GM18505 (cell line): ENCODE data around the gene NPEPPS.
"Not testable (repeated sequence)": the region's sequence is repeated elsewhere in the genome, so short reads cannot be mapped to it uniquely, and the experiment has no call there.

Source experiments
- ATAC-seq: cut with Tn5 transposase; IDR thresholded peaks from one replicate; pipeline ENCODE4 v1.9.1; 2021; ENCODE audit not compliant: unreplicated experiment

NPEPPS gene, protein sequence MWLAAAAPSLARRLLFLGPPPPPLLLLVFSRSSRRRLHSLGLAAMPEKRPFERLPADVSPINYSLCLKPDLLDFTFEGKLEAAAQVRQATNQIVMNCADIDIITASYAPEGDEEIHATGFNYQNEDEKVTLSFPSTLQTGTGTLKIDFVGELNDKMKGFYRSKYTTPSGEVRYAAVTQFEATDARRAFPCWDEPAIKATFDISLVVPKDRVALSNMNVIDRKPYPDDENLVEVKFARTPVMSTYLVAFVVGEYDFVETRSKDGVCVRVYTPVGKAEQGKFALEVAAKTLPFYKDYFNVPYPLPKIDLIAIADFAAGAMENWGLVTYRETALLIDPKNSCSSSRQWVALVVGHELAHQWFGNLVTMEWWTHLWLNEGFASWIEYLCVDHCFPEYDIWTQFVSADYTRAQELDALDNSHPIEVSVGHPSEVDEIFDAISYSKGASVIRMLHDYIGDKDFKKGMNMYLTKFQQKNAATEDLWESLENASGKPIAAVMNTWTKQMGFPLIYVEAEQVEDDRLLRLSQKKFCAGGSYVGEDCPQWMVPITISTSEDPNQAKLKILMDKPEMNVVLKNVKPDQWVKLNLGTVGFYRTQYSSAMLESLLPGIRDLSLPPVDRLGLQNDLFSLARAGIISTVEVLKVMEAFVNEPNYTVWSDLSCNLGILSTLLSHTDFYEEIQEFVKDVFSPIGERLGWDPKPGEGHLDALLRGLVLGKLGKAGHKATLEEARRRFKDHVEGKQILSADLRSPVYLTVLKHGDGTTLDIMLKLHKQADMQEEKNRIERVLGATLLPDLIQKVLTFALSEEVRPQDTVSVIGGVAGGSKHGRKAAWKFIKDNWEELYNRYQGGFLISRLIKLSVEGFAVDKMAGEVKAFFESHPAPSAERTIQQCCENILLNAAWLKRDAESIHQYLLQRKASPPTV

DNA sequence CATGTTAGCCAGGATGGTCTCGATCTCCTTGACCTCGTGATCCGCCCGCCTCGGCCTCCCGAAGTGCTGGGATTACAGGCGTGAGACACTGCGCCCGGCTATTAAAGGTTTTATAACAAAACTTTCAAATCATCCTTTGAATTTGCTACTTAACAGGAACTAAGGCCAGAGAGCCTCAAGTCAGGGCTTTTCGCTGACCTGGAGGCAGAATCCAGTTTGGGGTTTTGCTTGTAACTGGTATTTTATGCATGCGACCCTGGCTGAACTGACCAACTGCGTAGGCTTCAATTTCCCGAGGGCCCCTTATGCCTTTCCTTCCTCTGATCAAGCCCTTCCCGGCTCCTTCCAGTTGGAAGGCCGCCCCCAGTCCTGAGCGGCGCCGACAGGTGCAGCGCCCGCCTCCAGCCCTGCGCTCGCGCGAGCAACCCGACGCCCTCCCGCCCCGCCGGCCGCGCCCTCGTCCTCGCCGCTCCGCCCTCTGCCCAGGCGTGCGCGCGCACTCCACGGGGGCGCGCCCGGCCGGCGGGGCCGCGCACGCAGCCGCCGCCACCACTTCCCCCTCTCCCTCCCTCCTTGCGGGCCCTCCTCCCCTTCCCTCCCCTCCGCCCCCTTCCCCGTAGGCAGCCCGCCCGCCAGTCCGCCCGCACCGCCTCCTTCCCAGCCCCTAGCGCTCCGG, at the start of gene NPEPPS:
NPEPPS (plus strand) TSS at position 552 of the 676 bp plus-strand sequence. CDS start 193 bp downstream, outside the sequence.
- ATAC-seq, result peak; percentile 82

DNA sequence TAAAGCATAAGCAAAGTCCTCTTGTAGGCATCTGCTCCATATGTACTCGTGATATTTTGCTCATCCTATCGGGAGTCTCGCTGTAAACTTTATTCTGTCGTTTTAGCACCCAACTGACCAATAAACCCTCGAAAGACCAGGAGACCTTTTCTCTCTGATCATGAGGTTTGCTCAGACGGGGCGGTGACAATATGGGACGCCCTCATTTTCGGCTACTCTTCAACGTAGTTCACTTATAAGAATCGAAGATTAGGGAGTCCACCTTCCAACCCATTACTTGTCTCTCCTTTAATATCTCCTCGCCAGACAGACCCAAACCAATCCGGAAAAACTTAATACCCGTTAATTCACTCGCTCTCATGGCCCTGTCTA, 39.1 kb upstream of the NPEPPS start:
- ATAC-seq, result not testable (repeated sequence)

DNA sequence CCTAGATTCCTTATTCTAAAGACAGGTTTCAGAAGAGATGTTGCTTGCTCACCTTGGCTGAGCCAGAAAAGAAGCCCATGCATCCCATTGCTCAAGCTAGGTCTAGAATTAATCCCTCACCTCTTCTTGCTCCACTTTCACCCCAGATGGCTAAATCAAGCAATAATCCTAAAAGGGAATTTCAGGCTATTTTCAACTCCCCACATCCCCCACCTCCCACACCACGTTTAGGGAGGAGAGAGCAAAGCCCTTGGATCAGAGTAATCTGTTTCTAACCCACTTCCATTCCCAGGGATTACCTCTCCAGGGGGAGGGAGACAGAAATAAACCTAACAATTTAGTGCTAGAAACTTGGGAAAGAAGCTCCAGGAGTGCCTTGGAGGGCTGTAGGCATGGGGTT, 31.8 kb upstream of the NPEPPS start:
- ATAC-seq, result not testable (repeated sequence)

DNA sequence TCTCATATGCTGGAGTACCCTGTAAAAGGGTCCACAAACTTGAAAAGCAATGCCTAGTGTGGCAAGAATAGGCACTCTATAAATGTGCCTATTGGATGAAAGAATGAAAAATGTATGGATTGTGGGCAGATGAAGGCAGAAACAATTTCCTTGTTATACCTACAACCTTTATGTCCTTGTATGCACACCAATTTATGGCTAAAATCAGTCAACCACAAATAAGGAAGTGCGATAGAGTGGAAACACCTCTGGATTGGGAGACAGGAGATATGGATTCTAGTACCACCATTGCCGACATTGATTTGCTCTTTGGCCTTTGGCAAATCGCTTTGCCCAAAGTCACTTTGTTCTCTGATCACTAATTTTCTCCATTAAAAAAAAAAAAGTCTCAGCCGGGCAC, 31.4 kb upstream of the NPEPPS start:
- ATAC-seq, result not testable (repeated sequence)

DNA sequence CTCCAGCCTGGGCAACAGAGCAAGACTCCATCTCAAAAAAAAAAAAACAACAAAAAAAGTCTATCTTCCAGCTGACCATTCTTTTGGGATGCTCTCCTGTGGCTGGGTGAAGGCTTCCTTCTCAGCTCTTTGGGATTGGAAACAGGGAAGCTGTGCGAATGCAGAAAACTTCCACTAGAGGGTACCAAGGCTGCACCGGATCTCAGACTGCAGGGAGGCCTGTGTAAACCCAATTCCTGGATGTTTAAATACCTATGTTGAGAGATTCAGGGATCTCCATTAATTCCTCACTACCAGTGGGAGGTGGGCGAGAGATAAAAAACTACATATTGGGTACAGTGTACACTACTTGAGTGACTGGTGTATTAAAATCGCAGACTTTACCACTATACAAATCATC, 30.3 kb upstream of the NPEPPS start:
- ATAC-seq, result not testable (repeated sequence)

DNA sequence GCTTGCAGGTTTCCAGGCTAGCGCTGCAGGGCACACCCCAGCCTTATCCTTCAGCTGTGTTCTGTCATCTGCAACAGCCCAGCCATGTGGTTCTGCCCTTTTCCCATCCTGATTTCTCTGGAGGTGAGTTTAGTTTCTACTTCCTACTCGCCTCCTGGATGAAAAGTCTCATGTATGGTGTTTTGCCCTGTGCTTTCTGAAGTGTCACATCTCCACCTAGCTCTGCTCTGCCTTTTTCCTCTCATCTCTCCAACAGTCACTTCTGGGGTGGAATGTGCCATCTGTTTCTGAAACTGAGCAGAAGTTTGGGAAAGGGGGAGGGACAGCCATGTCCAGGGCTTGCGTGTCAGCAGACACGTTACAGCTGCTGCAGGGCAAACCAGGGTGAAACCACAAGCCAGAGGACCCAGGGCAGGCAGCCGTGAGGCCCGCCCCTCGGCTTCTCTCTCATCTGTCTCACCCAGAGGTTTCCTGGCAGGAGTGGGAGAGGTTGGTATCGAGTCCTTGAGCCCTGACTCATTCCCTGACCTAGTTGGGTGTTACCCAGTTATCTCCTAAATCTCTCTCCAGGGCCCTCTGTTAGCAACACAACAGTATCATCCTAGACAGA, 28.7 kb upstream of the NPEPPS start:
- not testable (repeated sequence) for ATAC-seq

DNA sequence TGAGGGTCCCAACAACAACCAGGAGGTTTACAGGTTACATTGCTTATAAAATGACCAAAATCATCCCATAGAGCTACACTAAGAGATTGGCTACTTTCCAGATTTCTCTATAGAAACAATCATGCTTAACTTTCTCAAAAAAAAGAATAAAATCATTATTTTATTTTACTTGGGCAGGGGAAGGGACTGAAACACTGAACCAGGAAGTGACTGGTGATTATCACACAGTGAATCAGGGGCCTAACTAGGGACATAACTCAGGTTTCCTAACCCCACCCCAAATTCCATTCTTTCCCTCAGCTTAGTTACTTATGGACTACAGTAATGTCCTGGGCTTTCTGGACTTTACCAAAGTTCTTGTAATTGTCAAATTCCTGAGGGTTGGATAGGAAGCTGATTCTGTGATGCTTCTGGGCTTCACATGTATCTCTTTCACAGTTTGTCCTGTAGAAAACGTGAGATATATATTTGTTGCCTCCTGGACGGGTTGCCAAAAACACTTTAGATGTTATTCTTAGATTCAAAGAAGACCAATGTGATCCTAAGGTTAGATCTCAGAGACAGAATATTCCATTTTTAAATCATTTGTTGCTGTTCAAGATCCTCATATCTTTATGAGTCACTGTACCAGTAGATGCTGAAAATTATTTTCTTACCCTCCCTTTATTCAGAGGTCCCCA, 28.0 kb upstream of the NPEPPS start:
- ATAC-seq, result not testable (repeated sequence)

DNA sequence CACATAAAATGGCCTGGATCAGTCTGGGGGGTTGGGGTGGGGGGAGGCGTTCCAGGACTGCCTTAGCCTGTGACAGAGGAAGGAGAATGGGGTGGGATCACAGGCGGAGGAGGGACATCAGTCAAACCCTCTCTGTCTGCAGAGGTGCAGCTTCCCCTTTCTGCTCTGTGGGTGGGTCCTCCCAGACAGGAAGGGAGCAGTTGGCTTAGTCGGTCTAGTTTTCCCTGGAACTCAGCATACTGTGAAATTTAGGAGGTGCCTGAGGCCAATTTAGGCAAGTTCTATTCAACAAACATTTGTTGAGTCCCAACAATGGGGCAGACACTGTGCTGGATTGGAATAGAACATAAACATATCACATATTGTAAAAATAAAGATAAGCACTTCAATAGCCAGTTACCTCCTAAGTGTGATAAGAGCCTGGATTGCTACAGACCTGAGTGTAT, 19.2 kb upstream of the NPEPPS start:
- not testable (repeated sequence) for ATAC-seq

DNA sequence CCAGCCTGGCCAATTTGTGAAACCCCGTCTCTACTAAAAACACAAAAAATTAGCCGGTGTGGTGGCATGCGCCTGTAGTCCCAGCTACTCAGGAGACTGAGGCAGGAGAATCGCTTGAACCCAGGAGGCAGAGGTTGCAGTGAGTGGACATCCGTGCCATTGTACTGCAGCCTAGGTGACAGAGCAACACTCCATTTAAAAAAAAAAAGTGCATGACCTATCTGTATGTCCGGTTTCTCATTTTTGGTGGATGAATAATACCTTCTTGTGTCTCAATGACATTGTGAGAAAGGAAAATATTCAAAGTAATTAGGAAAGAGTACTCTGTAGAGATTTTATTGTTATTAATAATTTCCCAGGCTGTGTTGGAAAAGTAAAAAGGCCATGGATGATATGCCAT, 17.6 kb upstream of the NPEPPS start:
- not testable (repeated sequence) for ATAC-seq

DNA sequence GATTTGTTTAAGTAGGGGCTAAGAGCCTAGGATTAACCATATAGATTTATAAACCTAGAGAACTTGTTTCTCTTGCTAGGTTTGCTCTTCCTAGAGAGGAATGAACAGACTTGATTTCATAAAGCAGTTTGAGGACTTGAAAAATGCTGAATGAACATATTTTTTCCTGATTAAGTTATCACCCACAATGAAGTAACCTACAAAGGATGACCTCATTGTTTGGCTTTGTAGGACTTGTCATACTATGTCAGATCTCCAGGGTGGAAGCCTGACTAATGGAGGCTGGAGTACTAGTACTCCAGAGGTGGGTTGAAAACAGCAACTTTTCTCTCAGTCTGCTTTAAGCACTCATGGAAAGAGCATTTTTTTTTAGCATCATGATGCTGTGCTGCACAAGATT, 12.0 kb upstream of the NPEPPS start:
- not testable (repeated sequence) for ATAC-seq

DNA sequence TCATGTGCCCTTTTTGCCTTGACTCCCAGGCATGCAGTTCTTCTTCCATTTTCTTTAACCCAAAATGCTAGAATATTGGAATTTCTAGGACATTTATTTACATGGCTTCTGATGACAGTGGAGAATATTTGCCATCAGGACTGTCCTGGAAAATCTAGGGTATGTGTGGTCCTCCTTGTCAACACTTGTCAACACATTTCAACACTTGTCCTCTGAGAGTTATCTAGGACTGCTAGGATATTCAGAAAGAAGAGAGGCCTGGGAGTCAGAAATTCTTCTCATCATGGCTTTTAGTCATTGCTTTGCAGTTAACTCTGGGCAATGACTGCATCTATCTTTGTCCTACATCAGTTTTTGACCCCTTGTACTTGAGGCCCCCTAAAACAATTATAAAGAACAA, 11.5 kb upstream of the NPEPPS start:
- not testable (repeated sequence) for ATAC-seq

DNA sequence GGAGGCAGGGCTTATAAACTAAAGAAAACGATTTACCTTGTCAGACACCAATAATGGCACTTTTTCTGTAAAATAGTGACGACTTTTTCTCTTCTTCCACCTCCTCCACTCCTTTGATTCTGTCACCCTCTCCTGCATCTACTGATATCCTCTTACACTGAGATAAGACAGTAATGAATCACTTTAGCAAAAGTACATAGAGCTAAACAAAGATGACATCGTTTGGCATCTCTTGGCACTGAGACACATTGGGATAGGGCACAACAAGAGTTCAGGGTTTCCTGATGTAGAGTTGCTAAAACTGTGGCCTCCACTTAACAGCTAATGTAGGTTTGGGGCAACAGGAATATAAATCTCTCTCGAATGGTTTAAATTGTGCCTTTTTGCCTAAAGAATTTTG, 10.6 kb upstream of the NPEPPS start:
- ATAC-seq, result not testable (repeated sequence)

DNA sequence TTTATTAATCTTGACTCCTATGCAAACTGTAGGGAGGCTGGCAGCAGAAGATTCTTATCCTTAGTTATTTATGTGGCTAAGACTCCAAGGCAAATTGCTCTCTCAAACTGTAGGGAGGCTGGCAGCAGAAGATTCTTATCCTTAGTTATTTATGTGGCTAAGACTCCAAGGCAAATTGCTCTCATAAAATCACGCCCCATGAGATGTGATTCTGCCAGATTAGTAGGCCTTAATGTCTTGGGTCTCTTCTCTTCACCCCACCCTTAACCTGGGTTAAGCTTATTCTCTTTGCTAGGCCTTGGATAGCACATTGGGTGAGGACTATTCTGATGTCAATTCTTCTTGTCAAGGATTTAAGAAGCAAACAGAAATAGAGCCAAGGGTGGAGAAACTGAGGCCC, 9.5 kb upstream of the NPEPPS start:
- ATAC-seq, result not testable (repeated sequence)

DNA sequence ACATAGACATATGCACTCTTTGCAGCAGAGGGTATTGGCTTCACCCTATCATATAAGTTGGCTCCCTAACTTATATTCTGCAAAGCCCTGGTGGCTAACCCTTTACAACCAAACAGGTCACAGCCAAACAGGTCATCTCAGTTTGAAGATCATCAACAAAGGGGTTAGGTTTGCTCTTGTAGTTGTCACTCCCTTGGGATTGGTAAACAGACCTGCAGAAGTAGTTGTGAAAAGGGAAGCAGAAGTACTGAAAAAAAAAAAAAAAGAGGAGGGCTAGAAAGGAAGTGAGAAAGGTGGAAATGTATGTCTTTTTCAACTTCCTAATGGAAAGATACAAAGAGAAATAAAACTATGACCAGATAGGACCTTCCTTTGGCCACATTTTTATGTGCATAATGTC, 8.6 kb upstream of the NPEPPS start:
- ATAC-seq, result not testable (repeated sequence)

DNA sequence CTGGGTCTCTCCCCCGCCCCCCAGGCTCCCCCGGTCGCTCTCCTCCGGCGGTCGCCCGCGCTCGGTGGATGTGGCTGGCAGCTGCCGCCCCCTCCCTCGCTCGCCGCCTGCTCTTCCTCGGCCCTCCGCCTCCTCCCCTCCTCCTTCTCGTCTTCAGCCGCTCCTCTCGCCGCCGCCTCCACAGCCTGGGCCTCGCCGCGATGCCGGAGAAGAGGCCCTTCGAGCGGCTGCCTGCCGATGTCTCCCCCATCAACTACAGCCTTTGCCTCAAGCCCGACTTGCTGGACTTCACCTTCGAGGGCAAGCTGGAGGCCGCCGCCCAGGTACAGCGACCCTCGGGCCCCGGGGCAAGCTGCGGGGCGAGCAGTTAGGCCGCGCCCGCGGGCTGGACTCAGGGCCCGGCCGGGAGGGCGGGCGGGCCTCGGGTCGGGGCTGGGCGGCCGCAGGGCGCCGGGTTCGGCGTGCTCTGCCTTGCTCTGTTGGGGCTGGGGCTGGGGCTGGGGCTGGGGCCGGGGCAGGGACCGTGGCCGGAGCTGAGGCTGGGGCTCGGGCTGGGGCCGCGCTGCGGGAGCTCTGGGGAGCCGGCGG, 419 bp downstream of the NPEPPS start:
- ATAC-seq, result peak; percentile 33

DNA sequence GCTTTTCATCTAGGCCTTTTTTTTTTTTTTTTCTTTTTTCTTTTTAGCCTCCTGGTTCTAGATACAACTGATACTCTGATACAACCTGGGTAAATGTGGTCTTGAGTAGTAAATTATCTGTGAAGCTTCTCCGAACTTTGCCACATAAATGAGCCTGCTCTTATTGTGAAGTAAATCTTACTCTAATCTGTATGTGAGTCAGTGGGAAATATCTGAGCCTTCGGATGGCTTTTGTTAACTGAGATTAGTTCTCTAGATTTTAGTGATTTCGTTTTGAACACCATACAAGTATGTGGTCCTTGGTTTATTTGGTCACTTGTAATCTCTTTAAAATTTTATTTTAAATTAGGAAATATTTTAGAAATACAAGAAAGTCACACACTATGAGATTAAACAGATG, 8.2 kb downstream of the NPEPPS start:
- not testable (repeated sequence) for ATAC-seq

DNA sequence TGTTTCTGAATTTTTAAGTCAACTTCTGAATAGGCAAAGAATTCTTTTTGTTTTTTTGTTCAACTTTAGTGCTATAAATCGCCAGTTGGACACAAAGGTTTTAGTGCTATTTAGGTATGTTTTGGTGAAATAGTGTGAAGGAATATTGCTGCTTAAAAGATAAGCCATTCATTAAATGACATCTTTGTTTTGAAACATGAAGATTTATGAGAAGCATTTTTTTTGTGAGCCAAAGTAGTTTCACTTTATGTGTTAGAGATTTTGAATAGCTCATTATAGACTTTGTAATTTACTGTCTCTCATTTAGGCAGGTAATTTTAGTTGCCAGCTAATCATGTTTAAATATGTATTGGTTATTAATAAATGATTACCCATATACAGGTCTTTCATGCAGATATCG, 10.8 kb downstream of the NPEPPS start:
- ATAC-seq, result not testable (repeated sequence)

DNA sequence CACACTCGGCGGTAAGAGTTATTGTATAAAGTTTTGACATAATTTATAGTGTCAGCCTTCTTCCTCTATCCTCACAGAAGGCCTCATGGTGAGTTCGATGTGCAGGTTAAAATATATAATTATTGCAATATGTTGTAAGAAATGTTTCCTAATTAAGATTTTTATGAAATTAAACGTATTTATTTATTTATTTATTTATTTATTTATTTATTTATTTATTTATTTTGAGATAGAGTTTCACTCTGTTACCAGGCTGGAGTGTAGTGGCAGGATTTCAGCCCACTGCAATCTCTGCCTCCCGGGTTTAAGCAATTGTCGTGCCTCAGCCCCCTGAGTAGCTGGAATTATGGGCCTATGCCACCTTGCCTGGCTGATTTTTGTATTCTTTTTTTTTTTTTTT, 13.4 kb downstream of the NPEPPS start:
- ATAC-seq, result not testable (repeated sequence)

DNA sequence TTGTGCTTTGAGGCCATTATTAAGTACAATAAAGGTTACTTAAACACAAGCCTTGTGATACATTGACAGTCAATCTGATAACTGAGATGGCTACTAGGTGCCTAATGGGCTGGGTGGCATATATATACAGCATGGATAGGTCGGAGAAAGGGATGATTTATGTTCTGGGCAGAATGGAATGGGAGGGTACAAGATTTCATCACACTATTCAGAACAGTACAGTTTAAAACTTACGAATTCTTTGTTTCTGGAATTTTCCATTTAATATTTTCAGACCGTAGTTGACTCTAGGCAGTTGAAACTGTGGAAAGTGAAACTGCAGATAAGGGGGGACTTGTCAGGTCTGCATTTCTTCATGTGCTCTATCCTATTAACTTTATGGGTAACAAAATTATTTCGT, 23.8 kb downstream of the NPEPPS start:
- not testable (repeated sequence) for ATAC-seq
